NCI-H1436 (cell line): ENCODE measurements around the gene PSMD9.
"Not testable (repeated sequence)": the region's sequence is repeated elsewhere in the genome, so short reads cannot be mapped to it uniquely, and the experiment has no call there.

Experiments used
- DNase-seq: peaks from one replicate; lab custom pipeline; 2025; lab: John Stamatoyannopoulos, UW

Gene PSMD9

GRCh38 chr12:121888478-121889273, at the start of gene PSMD9:
PSMD9 (plus strand) TSS chr12:121888790; CDS start chr12:121888857, 67 bp downstream.
- DNase-seq = peak; percentile 96

DNA sequence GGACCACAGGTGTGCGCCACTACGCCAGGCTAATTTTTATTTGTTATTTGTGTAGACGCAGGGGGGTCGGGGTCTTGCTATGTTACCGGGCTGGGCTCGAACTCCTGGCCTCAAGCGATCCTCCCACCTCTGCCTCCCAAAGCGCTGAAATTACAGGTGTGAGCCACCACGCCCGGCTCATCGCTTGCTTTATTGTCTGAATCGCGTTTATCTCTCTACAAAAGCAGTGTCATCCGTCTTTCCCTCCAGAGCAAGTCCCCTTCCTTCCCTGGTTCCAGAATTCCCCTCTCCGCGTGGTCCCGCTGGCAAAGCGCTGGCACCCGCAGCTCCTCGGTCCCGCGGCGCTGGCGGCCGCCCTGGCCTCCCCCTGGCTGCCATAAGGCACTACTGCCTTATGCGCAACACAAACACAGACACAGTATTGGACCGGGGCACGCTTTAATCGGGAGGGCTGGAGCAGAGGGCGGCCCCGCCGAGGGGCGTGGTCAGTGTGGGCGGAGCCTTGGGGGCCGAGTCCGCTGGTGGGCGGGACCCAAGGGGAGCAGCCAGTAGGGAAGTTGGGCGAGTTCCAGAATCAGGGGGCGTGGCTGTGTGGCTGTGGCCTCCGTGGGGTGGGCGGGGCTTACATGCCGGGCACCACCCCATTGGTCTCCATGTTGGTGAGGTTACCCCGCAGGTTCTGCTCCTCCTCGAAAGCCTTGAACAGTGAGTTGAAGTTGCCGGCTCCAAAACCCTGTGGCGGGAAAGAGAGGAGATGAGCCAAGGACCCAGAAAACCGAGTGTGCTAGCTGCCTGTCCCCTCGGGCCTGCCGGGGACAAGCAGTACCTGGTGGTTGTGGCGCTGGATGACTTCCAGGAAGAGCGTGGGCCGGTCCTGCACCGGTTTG, 49.2 kb upstream of the PSMD9 start:
- DNase-seq = peak; percentile 98

GRCh38 chr12:121839993-121840761, 48.4 kb upstream of the PSMD9 start:
- no peak for DNase-seq

- DNase-seq = no peak
Measured at GRCh38 chr12:121843236-121843982, 45.2 kb upstream of the PSMD9 start.

DNA sequence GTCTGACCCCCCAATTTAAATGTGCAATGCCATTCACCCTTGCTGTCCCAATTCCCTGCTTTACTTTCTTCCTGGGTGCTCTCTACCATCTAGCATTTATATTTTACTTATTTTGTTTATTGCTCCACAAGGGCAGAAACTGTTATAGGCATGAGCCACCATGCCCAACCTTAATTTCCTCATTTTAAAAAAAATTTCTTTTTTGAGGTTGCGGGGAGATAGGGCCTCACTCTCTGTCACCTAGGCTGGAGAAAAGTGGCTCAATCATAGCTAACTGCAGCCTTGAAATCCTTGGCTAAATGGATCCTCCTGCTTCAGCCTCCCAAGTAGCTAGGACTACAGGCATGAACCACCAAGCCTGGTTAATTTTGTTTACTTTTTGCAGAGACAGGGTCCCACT, 42.9 kb upstream of the PSMD9 start:
- no peak for DNase-seq

- DNase-seq = no peak
Measured at GRCh38 chr12:121849211-121849610, 39.4 kb upstream of the PSMD9 start.

DNA sequence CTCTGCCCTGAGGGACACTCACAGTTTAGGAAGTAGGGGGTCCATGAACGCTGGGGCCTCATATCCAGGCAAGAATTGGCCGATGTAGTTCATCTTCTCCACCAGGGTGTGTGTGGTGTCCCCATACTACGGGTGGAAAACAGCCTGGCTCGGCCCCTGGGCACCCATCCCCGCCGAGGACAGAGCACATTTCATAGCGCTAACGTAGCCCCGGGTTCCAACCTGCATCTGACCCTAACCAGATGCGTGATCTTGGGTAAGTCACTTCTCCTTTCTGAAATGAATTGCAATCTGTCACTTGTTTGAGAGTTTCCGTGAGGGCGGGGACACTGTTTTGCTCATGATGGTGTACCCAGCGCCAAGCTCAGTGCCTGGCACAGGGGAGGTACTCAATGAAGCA, 38.9 kb upstream of the PSMD9 start:
- no peak for DNase-seq

DNA sequence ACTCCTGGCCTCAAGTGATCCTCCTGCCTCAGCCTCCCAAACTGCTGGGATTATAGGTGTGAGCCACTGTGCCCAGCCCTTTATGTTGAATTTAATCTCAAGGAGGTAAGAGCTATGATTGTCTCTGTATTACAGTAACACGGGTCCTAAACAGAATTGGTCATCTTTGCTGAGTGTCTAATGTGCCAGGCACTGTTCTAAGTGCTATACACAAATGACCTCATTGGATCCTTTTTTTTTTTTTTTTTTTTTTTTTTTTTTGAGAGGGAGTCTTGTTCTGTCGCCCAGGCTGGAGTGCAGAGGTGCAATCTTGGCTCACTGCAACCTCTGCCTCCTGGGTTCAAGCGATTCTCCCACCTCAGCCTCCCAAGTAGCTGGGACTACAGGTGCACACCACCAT, 36.2 kb upstream of the PSMD9 start:
- DNase-seq = not testable (repeated sequence)

- no peak for DNase-seq
Measured at GRCh38 chr12:121857322-121858246, 31.0 kb upstream of the PSMD9 start.

- no peak for DNase-seq
Measured at GRCh38 chr12:121858318-121858661, 30.3 kb upstream of the PSMD9 start.

GRCh38 chr12:121858662-121859572, 29.7 kb upstream of the PSMD9 start, which contains the start of gene HPD:
HPD (minus strand) TSS chr12:121858859; CDS start chr12:121858823, 36 bp downstream.
- no peak for DNase-seq

DNA sequence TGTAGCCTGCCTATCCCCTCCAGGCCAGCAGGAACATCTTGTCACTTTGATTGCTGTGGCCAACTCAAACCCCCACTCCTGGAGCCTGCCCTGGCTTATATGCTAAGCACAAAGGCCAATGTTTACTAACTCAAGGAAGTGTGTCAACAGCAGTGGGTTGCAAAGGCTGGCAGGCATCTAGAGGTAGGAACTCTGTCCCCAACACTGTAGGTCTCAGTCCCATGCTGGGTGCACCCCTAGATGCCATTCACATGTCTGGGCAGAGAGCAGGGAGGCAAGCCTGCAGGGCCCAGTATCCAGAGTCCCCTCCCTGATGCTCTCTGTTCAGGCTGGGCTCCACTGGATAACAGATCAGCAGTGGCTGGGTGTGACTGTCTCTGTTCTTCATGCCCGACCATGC, 28.3 kb upstream of the PSMD9 start:
- DNase-seq = no peak

DNA sequence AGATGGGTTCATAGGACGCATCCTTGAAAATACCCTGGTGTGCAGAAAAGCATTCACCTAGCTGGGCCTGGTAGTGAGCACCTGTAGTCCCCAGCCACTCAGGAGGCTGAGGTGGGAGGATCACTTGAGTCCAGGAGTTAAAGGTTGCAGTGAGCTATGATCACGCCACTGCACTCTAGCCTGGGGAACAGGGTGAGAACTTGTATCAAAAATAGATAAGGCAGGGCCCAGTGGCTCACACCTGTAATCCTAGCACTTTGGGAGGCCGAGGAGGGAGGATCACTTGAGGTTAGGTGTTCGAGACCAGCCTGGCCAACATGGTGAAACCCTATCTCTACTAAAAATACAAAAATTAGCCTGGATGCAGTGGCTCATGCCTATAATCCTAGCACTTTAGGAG, 27.9 kb upstream of the PSMD9 start:
- not testable (repeated sequence) for DNase-seq

- no peak for DNase-seq
Measured at GRCh38 chr12:121861636-121862254, 26.8 kb upstream of the PSMD9 start.

GRCh38 chr12:121866331-121866730, 22.3 kb upstream of the PSMD9 start:
- no peak for DNase-seq

- not testable (repeated sequence) for DNase-seq
Measured at GRCh38 chr12:121869229-121869628, 19.4 kb upstream of the PSMD9 start.

DNA sequence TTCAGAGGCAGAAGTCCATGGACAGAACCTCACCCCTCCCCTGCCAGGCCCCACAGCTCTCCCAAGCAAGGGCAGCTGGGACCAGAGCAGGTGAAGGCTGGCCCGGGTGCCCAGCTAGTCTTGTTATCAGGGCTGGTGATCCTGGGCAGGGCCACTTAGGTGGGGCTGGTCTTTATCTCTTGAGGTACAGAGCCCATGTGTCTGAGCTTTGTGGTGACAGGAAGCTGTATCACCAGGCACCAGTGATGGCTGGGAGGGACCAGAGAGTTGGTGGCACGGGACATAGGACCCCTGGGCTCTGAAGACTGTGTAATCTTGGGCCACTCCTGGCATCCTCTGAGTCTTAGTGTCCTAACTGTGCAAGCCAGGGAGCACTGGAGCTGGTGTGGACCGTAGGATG, 17.1 kb upstream of the PSMD9 start:
- no peak for DNase-seq

- DNase-seq = no peak
Measured at GRCh38 chr12:121872546-121873215, 15.9 kb upstream of the PSMD9 start.
